ENCODE results near the gene CEP295NL. TPM values are rescaled to one million over a fixed set of nuclear protein-coding genes. Genes with fewer than 3 reads are reported as not detected.
"Not testable (repeated sequence)": the region's sequence is repeated elsewhere in the genome, so short reads cannot be mapped to it uniquely, and the experiment has no call there.

Gene CEP295NL
- total RNA-seq, 2 donors from 2014 or later, result 0.83 to 1.1 TPM

- Histone ChIP-seq H3K27me3 (no peaks in the 10 kb centered on the region), H3K27ac (no peak overlapping the region), H3K4me1 (peaks cover 0 to 1% of the 10 kb centered on the region in 2 donors), H3K36me3 (no peaks in the 10 kb centered on the region), H3K4me3 (no peak overlapping the region), H3K9me3 (peaks cover 0 to 17% of the 10 kb centered on the region in 2 donors)
- TF ChIP-seq CTCF (IDR thresholded peaks at IDR 0.05), result no peak
- DNase-seq (ENCODE audit: low spot score), result no peak
Observed at GRCh38 chr17:78946631-78947030, 43.6 kb upstream of the CEP295NL start.

GRCh38 chr17:78946131-78946530 lies 43.1 kb upstream of the CEP295NL start:
- DNase-seq (ENCODE audit: low spot score), result no peak
- peaks cover 0 to 15% of the 10 kb centered on the region in 2 donors for H3K9me3 ChIP-seq
- no peaks in the 10 kb centered on the region for H3K4me1 ChIP-seq
- no peak for TF ChIP-seq CTCF (IDR thresholded peaks at IDR 0.05)
- no peaks in the 10 kb centered on the region for H3K27me3 ChIP-seq
- no peak overlapping the region for H3K4me3 ChIP-seq
- H3K36me3 ChIP-seq, result no peaks in the 10 kb centered on the region
- H3K27ac ChIP-seq, result no peak overlapping the region

GRCh38 chr17:78945455-78945854 lies 42.5 kb upstream of the CEP295NL start:
- not testable (repeated sequence) for H3K4me3 ChIP-seq; H3K4me1 ChIP-seq; H3K27ac ChIP-seq; H3K36me3 ChIP-seq; H3K9me3 ChIP-seq; DNase-seq (ENCODE audit: low spot score); H3K27me3 ChIP-seq

- Histone ChIP-seq H3K27ac (no peak overlapping the region), H3K36me3 (no peaks in the 10 kb centered on the region), H3K9me3 (peaks cover 0 to 3% of the 10 kb centered on the region in 2 donors), H3K4me3 (no peak overlapping the region), H3K4me1 (peaks cover 0 to 10% of the 10 kb centered on the region in 2 donors), H3K27me3 (no peaks in the 10 kb centered on the region)
- TF ChIP-seq CTCF (IDR thresholded peaks at IDR 0.05), result no peak
- DNase-seq (ENCODE audit: low spot score), result no peak
Observed at GRCh38 chr17:78944956-78945355, 42.0 kb upstream of the CEP295NL start.

- no peak for DNase-seq (ENCODE audit: low spot score)
- no peaks in the 10 kb centered on the region for H3K9me3 ChIP-seq
- no peak overlapping the region for H3K27ac ChIP-seq
- H3K27me3 ChIP-seq, result no peaks in the 10 kb centered on the region
- no peaks in the 10 kb centered on the region for H3K36me3 ChIP-seq
- no peak for TF ChIP-seq CTCF (IDR thresholded peaks at IDR 0.05)
- H3K4me3 ChIP-seq, result no peak overlapping the region
- peaks cover 0 to 18% of the 10 kb centered on the region in 2 donors for H3K4me1 ChIP-seq
Observed at GRCh38 chr17:78944026-78944425, 41.0 kb upstream of the CEP295NL start.

- no peak for TF ChIP-seq CTCF (IDR thresholded peaks at IDR 0.05)
- H3K4me3 ChIP-seq, result no peak overlapping the region
- no peak for DNase-seq (ENCODE audit: low spot score)
- no peaks in the 10 kb centered on the region for H3K36me3 ChIP-seq
- no peaks in the 10 kb centered on the region for H3K9me3 ChIP-seq
- no peaks in the 10 kb centered on the region for H3K27me3 ChIP-seq
- peaks cover 0 to 20% of the 10 kb centered on the region in 2 donors for H3K4me1 ChIP-seq
- H3K27ac ChIP-seq, result no peak overlapping the region
Observed at GRCh38 chr17:78940708-78941107, 37.7 kb upstream of the CEP295NL start.
